Measurements from ENCODE around the gene DGCR2. TPM values are rescaled to one million over a fixed set of nuclear protein-coding genes. Genes with fewer than 3 reads are reported as not detected.

Gene DGCR2
- total and polyA plus RNA-seq, 10 of the 15 experiments (the other 5 are each of a cell fraction or from before 2014, with no cell fraction given), result 0.19 to 28.4 (median 16.0) TPM

DNA sequence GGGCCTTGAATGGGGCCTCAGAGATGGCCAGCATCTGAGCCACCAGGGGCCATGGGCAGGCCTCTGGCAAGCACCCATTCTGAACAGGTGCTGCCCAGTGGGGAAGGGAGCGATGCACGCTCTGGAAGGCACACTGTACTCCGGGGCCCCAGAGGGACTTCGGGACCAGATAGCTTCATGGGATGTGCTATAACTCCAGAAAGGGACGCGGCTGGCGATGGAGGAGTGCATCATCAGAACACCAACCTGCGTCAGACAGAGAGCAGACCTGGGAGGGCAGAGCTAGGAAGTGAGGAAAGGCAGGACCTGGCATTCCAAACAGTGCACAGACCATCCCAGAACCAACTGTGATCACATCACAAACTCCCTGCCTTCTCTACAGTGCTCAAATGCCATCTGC is 16.8 kb downstream of the DGCR2 start:
- SMC1A ChIA-PET (ENCODE audit: uncharacterized antibody, unreplicated experiment), result no interaction called here
- Histone ChIP-seq H3K9ac (ENCODE audit: control insufficient read depth, insufficient read depth, low read length) (no peak overlapping the region), H3K79me2 (ENCODE audit: control insufficient read depth, insufficient read depth, low read length) (peaks cover 48% of the 10 kb centered on the region), H3K36me3 (ENCODE audit: control insufficient read depth in 2 of 2, insufficient read depth in 2 of 2, low read length in 1 of 2) (peaks cover 0 to 5% of the 10 kb centered on the region in 2 experiments; a peak in 1 of 4 replicates), H3K9me3 (replicated peaks; ENCODE audit: control insufficient read depth, insufficient read depth, low read length) (no peaks in the 10 kb centered on the region), H3K27me3 (replicated peaks in 1 of 2; ENCODE audit: control insufficient read depth in 2 of 2, insufficient read depth in 2 of 2, low read length in 1 of 2) (no peaks in the 10 kb centered on the region), H3K4me2 (ENCODE audit: control insufficient read depth, insufficient read depth) (no peak overlapping the region), H4K20me1 (ENCODE audit: control insufficient read depth, insufficient read depth) (no peaks in the 10 kb centered on the region; the same call in 1 of the 2 replicates), H3K27ac (ENCODE audit: control insufficient read depth, insufficient read depth) (no peak overlapping the region), H2AFZ (ENCODE audit: control insufficient read depth, low read depth, low read length) (no peak overlapping the region), H3K4me3 (no peak overlapping the region), H3K4me1 (ENCODE audit: control insufficient read depth, insufficient read depth, low read length) (peaks cover 12% of the 10 kb centered on the region)
- 97% methylated on average over 8 of the region's 8 CpGs for WGBS (ENCODE audit: insufficient coverage, insufficient replicate concordance, low lambda C conversion rate, missing lambda C conversion rate)
- BruUV-seq (replicated peaks), result no TSS peak
- no peak for ATAC-seq
- in situ Hi-C loops (cut with MboI), result no loop called here
- FAIRE-seq, result no peak
- CTCF ChIA-PET, result no interaction called here
- RAD21 ChIA-PET (ENCODE audit: unreplicated experiment), result interaction anchor here (1.0 kb wide), 1 partner anchor 13 kb away, joined by 3 read pairs; no protein-coding TSS in a partner anchor
- TF ChIP-seq DPF2 (IDR thresholded peaks at IDR 0.05) (no peak), KAT2A (conservative IDR thresholded peaks at IDR 0.05; ENCODE audit: control insufficient read depth, low read depth, low read length) (no peak), ZNF207 (IDR thresholded peaks at IDR 0.05; ENCODE audit: borderline replicate concordance) (no peak), POLR2A (IDR thresholded peaks at IDR 0.05; ENCODE audit: low read depth, low read length) (no peak)
- TF ChIP-seq, protein P1, sequence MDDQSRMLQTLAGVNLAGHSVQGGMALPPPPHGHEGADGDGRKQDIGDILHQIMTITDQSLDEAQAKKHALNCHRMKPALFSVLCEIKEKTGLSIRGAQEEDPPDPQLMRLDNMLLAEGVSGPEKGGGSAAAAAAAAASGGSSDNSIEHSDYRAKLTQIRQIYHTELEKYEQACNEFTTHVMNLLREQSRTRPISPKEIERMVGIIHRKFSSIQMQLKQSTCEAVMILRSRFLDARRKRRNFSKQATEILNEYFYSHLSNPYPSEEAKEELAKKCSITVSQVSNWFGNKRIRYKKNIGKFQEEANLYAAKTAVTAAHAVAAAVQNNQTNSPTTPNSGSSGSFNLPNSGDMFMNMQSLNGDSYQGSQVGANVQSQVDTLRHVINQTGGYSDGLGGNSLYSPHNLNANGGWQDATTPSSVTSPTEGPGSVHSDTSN (IDR thresholded peaks at IDR 0.05; ENCODE audit: insufficient replicate concordance, low read depth, low read length), result no peak
- DNase-seq (ENCODE audit: low read depth, low spot score), result no peak
- POLR2A ChIA-PET, result no interaction called here
- intact Hi-C loops (cut with micrococcal nuclease; ENCODE audit: unreplicated experiment), result no loop called here
